ENCODE measurements around the gene SYT17.

DNA sequence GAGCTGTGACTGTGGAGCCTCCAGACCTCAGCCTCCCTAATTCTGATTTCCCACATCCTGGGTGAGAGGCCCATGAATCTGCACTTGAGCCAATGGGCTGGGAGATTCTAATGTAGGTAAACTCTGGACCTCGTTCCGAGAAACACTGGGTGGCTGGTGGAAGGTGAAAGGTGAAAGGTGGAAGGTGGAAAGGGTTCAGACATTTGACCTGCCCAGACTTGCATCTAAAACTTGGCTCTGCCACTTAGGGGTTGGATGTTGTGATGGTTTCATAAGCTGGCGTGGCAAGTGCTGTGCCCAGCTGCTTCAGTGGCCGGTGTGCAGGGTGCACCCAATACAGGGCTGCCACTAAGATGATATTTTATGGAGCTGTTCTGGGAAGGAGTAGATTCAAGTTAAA lies 24.8 kb downstream of the SYT17 start:
- TF ChIP-seq POLR2A (IDR thresholded peaks at IDR 0.05; ENCODE audit: low read depth, low read length) = no peak
- no peak for TF ChIP-seq POLR2AphosphoS5 (IDR thresholded peaks at IDR 0.05; ENCODE audit: low read depth, low read length)
